ENCODE results near the gene CDKN1B. TPM values are rescaled to one million over a fixed set of nuclear protein-coding genes. Genes with fewer than 3 reads are reported as not detected.

Gene CDKN1B
- 10 to 100 TPM; 18.4 to 86.2 (median 26.5) TPM for total RNA-seq

- ATAC-seq (ENCODE audit: low FRiP score) (peak; percentile 93), DNase-seq (ENCODE audit: low spot score) (no peak)
- no peak for TF ChIP-seq CTCF (IDR thresholded peaks at IDR 0.05)
These were observed at the start of gene CDKN1B for GRCh38 chr12:12716793-12717585. Gene CDKN1B (plus strand): TSS chr12:12717368. CDS start chr12:12717840, 472 bp downstream.

- no peak for TF ChIP-seq CTCF (IDR thresholded peaks at IDR 0.05)
- no peak for ATAC-seq (ENCODE audit: low FRiP score)
- no peak for DNase-seq (ENCODE audit: low spot score)
These were observed 49.2 kb upstream of the CDKN1B start for GRCh38 chr12:12668005-12668404.

GRCh38 chr12:12669020-12669419 lies 48.1 kb upstream of the CDKN1B start:
- ATAC-seq (ENCODE audit: low FRiP score) (no peak), DNase-seq (ENCODE audit: low spot score) (no peak)
- TF ChIP-seq CTCF (IDR thresholded peaks at IDR 0.05), result no peak

GRCh38 chr12:12671850-12672660 lies 45.1 kb upstream of the CDKN1B start:
- ATAC-seq (ENCODE audit: low FRiP score) (no peak), DNase-seq (ENCODE audit: low spot score) (no peak)
- no peak for TF ChIP-seq CTCF (IDR thresholded peaks at IDR 0.05)

- ATAC-seq (ENCODE audit: low FRiP score), result no peak
- no peak for TF ChIP-seq CTCF (IDR thresholded peaks at IDR 0.05)
These were observed 43.9 kb upstream of the CDKN1B start for GRCh38 chr12:12673296-12673695.

GRCh38 chr12:12676605-12677004 lies 40.6 kb upstream of the CDKN1B start:
- TF ChIP-seq CTCF (IDR thresholded peaks at IDR 0.05), result no peak
- DNase-seq (ENCODE audit: low spot score) (no peak), ATAC-seq (ENCODE audit: low FRiP score) (no peak)

More at GRCh38 chr12:12673296-12673695, 43.9 kb upstream of the CDKN1B start:
- DNase-seq (ENCODE audit: low spot score), result no peak

All from omental fat pad (tissue), 4 donors.